CD8-positive, alpha-beta memory T cell (primary cell): ENCODE measurements around the gene SESN1. TPM values are rescaled to one million over a fixed set of nuclear protein-coding genes. Genes with fewer than 3 reads are reported as not detected.

Experiments used
- CTCF ChIA-PET: fragments of 350-600 bp; sonication (Branson Sonifier 250); formaldehyde crosslinking; loops from one replicate; lab custom pipeline; 2021; ENCODE audit warnings: antibody characterized with exemption; lab: Charles Lee
- POLR2A ChIA-PET: fragments of 350-600 bp; sonication (Branson Sonifier 250); formaldehyde crosslinking; loops from one replicate; lab custom pipeline; 2021; ENCODE audit warnings: antibody characterized with exemption; lab: Charles Lee
- DNase-seq, 5 donors: peaks; one replicate each; pipeline versions ENCODE4 v3.0.0 to v3.0.0-alpha.2; 2020 to 2022; ENCODE audit warnings: mixed read lengths in 1 of 5
- H3K27ac ChIP-seq: one replicate; pipeline ENCODE4 v1.7.0; 2013; ENCODE audit warnings: low read depth, mild to moderate bottlenecking, low read length, moderate library complexity
- H3K27me3 ChIP-seq: 2 replicates; pipeline ENCODE4 v1.7.0; 2013; ENCODE audit warnings: low read length, mild to moderate bottlenecking; ENCODE audit not compliant: insufficient read depth, poor library complexity, severe bottlenecking
- H3K36me3 ChIP-seq: 2 replicates; pipeline ENCODE4 v1.7.0; 2013; ENCODE audit warnings: mild to moderate bottlenecking, low read length, moderate library complexity; ENCODE audit not compliant: insufficient read depth
- H3K4me1 ChIP-seq: 2 replicates; pipeline ENCODE4 v1.7.0; 2013; ENCODE audit warnings: mild to moderate bottlenecking, low read length, moderate library complexity; ENCODE audit not compliant: insufficient read depth
- H3K4me3 ChIP-seq: 2 replicates; pipeline ENCODE4 v1.7.0; 2013; ENCODE audit warnings: mild to moderate bottlenecking, low read length
- H3K9me3 ChIP-seq: 2 replicates; pipeline ENCODE4 v1.7.0; 2013; ENCODE audit warnings: mild to moderate bottlenecking, low read length
- H3K27ac Mint-ChIP-seq, 8 donors: one replicate each; pipeline ENCODE4 v1.8.0; 2020 to 2021; ENCODE audit warnings: mixed read lengths in 8 of 8, mild to moderate bottlenecking in 6 of 8, inconsistent platforms in 3 of 8, moderate library complexity in 3 of 8
- H3K27me3 Mint-ChIP-seq, 2 donors: one replicate each; pipeline ENCODE4 v1.8.0; 2020 to 2021; ENCODE audit warnings: mixed read lengths in 2 of 2, mild to moderate bottlenecking in 1 of 2, moderate library complexity in 1 of 2
- H3K36me3 Mint-ChIP-seq, 3 donors: one replicate each; pipeline ENCODE4 v1.8.0; 2020 to 2021; ENCODE audit warnings: mixed read lengths in 3 of 3, inconsistent platforms in 1 of 3, mild to moderate bottlenecking in 1 of 3
- H3K4me1 Mint-ChIP-seq, 3 donors: one replicate each; pipeline ENCODE4 v1.8.0; 2020 to 2021; ENCODE audit warnings: mixed read lengths in 3 of 3, inconsistent platforms in 1 of 3, mild to moderate bottlenecking in 1 of 3
- H3K4me3 Mint-ChIP-seq, 7 donors: one replicate each; pipeline ENCODE4 v1.8.0; 2020 to 2021; ENCODE audit warnings: mixed read lengths in 7 of 7, mild to moderate bottlenecking in 6 of 7, moderate library complexity in 4 of 7, inconsistent platforms in 2 of 7
- H3K9me3 Mint-ChIP-seq, 5 donors: one replicate each; pipeline ENCODE4 v1.8.0; 2020 to 2022; ENCODE audit warnings: mixed read lengths in 5 of 5, mild to moderate bottlenecking in 3 of 5, moderate library complexity in 2 of 5, inconsistent platforms in 1 of 5
- polyA plus RNA-seq: library from polyadenylated mRNA; unstranded; fragments of 300-500 nt; fragmentation: Illumina TruSeq; gene quantifications from one replicate; pipeline ENCODE4 v1.2.3, GENCODE V29; 2021
- total RNA-seq, 2 experiments: library from RNA; stranded (reverse); gene quantifications; one replicate each; pipeline ENCODE4 v1.2.3, GENCODE V29; 2021

SESN1 gene
- total and polyA plus RNA-seq, 3 experiments from 2014 or later = 20.2 to 39.2 (median 22.0) TPM

GRCh38 chr6:108947114-108947854 lies 147.4 kb downstream of the SESN1 start:
- H3K4me1 Mint-ChIP-seq = peaks cover 24 to 43% (median 39%) of the 10 kb centered on the region in 3 donors
- H3K4me3 Mint-ChIP-seq = no peak overlapping the region
- H3K27me3 Mint-ChIP-seq = no peaks in the 10 kb centered on the region
- Histone ChIP-seq H3K4me3 (no peak overlapping the region), H3K4me1 (peaks cover 18% of the 10 kb centered on the region), H3K9me3 (no peaks in the 10 kb centered on the region), H3K27me3 (no peaks in the 10 kb centered on the region), H3K27ac (no peak overlapping the region), H3K36me3 (no peaks in the 10 kb centered on the region)
- POLR2A ChIA-PET = no interaction called here
- H3K27ac Mint-ChIP-seq = peak overlapping the region in 2 of 8 donors; percentile 15 to 63
- CTCF ChIA-PET = no interaction called here
- H3K36me3 Mint-ChIP-seq = peaks cover 0 to 2% (median 0%) of the 10 kb centered on the region in 3 donors
- DNase-seq = no peak
- no peaks in the 10 kb centered on the region for H3K9me3 Mint-ChIP-seq

GRCh38 chr6:108946695-108947094 lies 148.0 kb downstream of the SESN1 start:
- H3K36me3 ChIP-seq = no peaks in the 10 kb centered on the region
- H3K27me3 ChIP-seq = no peaks in the 10 kb centered on the region
- H3K4me3 ChIP-seq = no peak overlapping the region
- POLR2A ChIA-PET = no interaction called here
- no peak for DNase-seq
- Mint-ChIP-seq H3K4me3 (no peak overlapping the region), H3K4me1 (peaks cover 29 to 49% (median 45%) of the 10 kb centered on the region in 3 donors), H3K27me3 (no peaks in the 10 kb centered on the region), H3K27ac (peak overlapping the region in 2 of 8 donors; percentile 44 to 63), H3K9me3 (no peaks in the 10 kb centered on the region), H3K36me3 (peaks cover 0 to 2% (median 0%) of the 10 kb centered on the region in 3 donors)
- H3K27ac ChIP-seq = no peak overlapping the region
- CTCF ChIA-PET = no interaction called here
- H3K9me3 ChIP-seq = no peaks in the 10 kb centered on the region
- peaks cover 24% of the 10 kb centered on the region for H3K4me1 ChIP-seq

GRCh38 chr6:108945681-108946159 lies 148.9 kb downstream of the SESN1 start:
- H3K27me3 Mint-ChIP-seq = no peaks in the 10 kb centered on the region
- no peaks in the 10 kb centered on the region for H3K9me3 ChIP-seq
- H3K4me3 Mint-ChIP-seq = peak overlapping the region in 1 of 7 donors; percentile 34
- H3K36me3 Mint-ChIP-seq = peaks cover 0 to 2% (median 0%) of the 10 kb centered on the region in 3 donors
- peak overlapping the region in 2 of 8 donors; percentile 51 to 52 for H3K27ac Mint-ChIP-seq
- H3K4me1 Mint-ChIP-seq = peaks cover 38 to 59% (median 53%) of the 10 kb centered on the region in 3 donors
- ChIA-PET POLR2A (no interaction called here), CTCF (no interaction called here)
- H3K27me3 ChIP-seq = no peaks in the 10 kb centered on the region
- H3K36me3 ChIP-seq = no peaks in the 10 kb centered on the region
- no peaks in the 10 kb centered on the region for H3K9me3 Mint-ChIP-seq
- no peak overlapping the region for H3K4me3 ChIP-seq
- H3K27ac ChIP-seq = no peak overlapping the region
- peaks cover 33% of the 10 kb centered on the region for H3K4me1 ChIP-seq
- DNase-seq = no peak

- POLR2A ChIA-PET = no interaction called here
- no peak overlapping the region for H3K27ac ChIP-seq
- Mint-ChIP-seq H3K27me3 (no peaks in the 10 kb centered on the region), H3K4me3 (peak overlapping the region in 2 of 7 donors; percentile 10 to 34), H3K36me3 (peaks cover 0 to 2% (median 0%) of the 10 kb centered on the region in 3 donors), H3K4me1 (peaks cover 39 to 62% (median 55%) of the 10 kb centered on the region in 3 donors), H3K27ac (peak overlapping the region in 5 of 8 donors; percentile 17 to 82 (median 53)), H3K9me3 (no peaks in the 10 kb centered on the region)
- no peaks in the 10 kb centered on the region for H3K36me3 ChIP-seq
- no peaks in the 10 kb centered on the region for H3K27me3 ChIP-seq
- CTCF ChIA-PET = interaction anchor here (0.7 kb wide), 1 partner anchor 104 kb away, joined by 3 read pairs; no protein-coding TSS in a partner anchor
- DNase-seq = no peak
- peaks cover 34% of the 10 kb centered on the region for H3K4me1 ChIP-seq
- no peaks in the 10 kb centered on the region for H3K9me3 ChIP-seq
- no peak overlapping the region for H3K4me3 ChIP-seq
Observed at GRCh38 chr6:108944707-108945680, 149.7 kb downstream of the SESN1 start.

GRCh38 chr6:108944071-108944470 lies 150.6 kb downstream of the SESN1 start:
- CTCF ChIA-PET = interaction anchor here (0.7 kb wide), 1 partner anchor 104 kb away, joined by 3 read pairs; no protein-coding TSS in a partner anchor
- Mint-ChIP-seq H3K27me3 (no peaks in the 10 kb centered on the region), H3K9me3 (peaks cover 0 to 3% (median 0%) of the 10 kb centered on the region in 5 donors), H3K27ac (peak overlapping the region in 5 of 8 donors; percentile 13 to 39 (median 35)), H3K4me3 (peak overlapping the region in 1 of 7 donors; percentile 44), H3K36me3 (peaks cover 0 to 7% (median 3%) of the 10 kb centered on the region in 3 donors), H3K4me1 (peaks cover 40 to 71% (median 60%) of the 10 kb centered on the region in 3 donors)
- Histone ChIP-seq H3K9me3 (no peaks in the 10 kb centered on the region), H3K4me1 (peaks cover 34% of the 10 kb centered on the region), H3K4me3 (no peak overlapping the region), H3K27ac (no peak overlapping the region), H3K27me3 (no peaks in the 10 kb centered on the region), H3K36me3 (no peaks in the 10 kb centered on the region)
- POLR2A ChIA-PET = no interaction called here
- DNase-seq = no peak

GRCh38 chr6:108942556-108943492 lies 151.8 kb downstream of the SESN1 start:
- Mint-ChIP-seq H3K36me3 (peaks cover 0 to 8% (median 3%) of the 10 kb centered on the region in 3 donors), H3K27ac (peak overlapping the region; percentile 75 to 98 (median 92)), H3K27me3 (no peaks in the 10 kb centered on the region), H3K4me3 (peak overlapping the region; percentile 7 to 89 (median 83)), H3K4me1 (peaks cover 40 to 71% (median 60%) of the 10 kb centered on the region in 3 donors), H3K9me3 (peaks cover 0 to 3% (median 0%) of the 10 kb centered on the region in 5 donors)
- Histone ChIP-seq H3K4me3 (no peak overlapping the region), H3K27ac (no peak overlapping the region), H3K9me3 (no peaks in the 10 kb centered on the region), H3K36me3 (no peaks in the 10 kb centered on the region), H3K4me1 (peaks cover 34% of the 10 kb centered on the region), H3K27me3 (no peaks in the 10 kb centered on the region)
- peak; percentile 44 to 77 (median 67) for DNase-seq
- ChIA-PET CTCF (interaction anchor here (0.9 to 1.8 kb wide), 3 partner anchors 12 to 26 kb away, joined by 3 to 5 read pairs (median 3); no protein-coding TSS in a partner anchor), POLR2A (interaction anchor here (0.6 to 1.0 kb wide), 4 partner anchors 22 to 1872 kb away, joined by 3 to 4 read pairs (median 3); partner anchors contain the start of gene CDK19)
